Stimulated activated CD4-positive, alpha-beta T cell treated with anti-CD3 and anti-CD28 coated beads, Interleukin-1b, Interleukin-23, amount 100 ng/mL, for 48 hours (primary cell): Measurements from ENCODE around the gene PLEKHH3.

Experiments used
- DNase-seq: peaks from one replicate; pipeline ENCODE4 v3.0.0-alpha.2; 2020

The PLEKHH3 gene, protein sequence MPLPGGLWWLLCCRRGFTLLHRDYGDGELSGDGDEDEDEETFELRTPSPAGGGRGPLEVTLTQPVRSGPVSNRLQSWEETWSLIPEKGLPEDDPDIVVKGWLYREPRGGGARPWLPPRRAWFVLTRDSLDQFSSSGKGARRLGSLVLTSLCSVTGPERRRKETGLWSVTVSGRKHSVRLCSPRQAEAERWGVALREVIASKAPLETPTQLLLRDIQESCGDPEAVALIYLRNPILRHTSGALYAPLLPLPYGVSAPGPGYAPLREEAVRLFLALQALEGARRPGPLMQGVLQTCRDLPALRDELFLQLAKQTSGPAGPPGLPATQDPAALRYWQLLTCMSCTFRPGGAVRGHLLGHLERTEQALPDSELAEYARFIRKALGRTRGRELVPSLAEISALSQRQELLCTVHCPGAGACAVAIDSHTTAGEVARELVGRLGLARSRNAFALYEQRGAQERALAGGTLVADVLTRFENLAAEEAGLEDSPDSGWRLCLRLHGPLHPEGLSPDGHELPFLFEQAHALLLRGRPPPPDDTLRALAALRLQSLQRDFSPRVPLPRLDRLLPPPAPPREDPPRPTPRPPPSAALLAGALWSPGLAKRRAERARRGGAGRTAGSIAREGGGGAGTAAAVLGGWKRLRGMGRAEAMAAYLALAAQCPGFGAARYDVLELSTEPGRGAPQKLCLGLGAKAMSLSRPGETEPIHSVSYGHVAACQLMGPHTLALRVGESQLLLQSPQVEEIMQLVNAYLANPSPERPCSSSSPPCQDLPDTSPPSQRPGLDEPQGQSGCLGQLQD

GRCh38 chr17:42676424-42677011, at the start of gene PLEKHH3:
Gene PLEKHH3, minus strand, starts transcription at chr17:42676994. Its CDS starts 431 bp downstream, at chr17:42676563.
- no peak for DNase-seq

- no peak for DNase-seq
Observed at GRCh38 chr17:42725143-42725542, 48.3 kb upstream of the PLEKHH3 start.

DNA sequence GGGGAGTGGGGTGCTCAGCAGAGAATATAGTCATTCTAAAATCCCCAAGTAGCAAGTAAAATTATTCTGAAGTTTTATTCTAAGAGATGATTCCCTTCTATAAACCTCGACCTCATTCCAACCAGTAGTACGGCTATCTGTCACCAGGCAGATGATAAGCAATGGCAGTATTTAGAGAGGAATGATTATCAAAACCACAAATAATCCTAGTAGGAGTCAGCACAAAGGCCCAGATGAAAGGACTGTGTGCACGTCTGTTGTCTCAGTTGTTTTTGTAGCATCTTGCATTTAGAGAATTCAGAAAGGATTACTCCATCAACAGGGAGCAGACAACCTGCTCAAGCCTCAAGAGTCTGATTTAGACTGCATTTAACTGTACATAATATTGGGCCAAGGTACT, 46.8 kb upstream of the PLEKHH3 start:
- DNase-seq = no peak

DNA sequence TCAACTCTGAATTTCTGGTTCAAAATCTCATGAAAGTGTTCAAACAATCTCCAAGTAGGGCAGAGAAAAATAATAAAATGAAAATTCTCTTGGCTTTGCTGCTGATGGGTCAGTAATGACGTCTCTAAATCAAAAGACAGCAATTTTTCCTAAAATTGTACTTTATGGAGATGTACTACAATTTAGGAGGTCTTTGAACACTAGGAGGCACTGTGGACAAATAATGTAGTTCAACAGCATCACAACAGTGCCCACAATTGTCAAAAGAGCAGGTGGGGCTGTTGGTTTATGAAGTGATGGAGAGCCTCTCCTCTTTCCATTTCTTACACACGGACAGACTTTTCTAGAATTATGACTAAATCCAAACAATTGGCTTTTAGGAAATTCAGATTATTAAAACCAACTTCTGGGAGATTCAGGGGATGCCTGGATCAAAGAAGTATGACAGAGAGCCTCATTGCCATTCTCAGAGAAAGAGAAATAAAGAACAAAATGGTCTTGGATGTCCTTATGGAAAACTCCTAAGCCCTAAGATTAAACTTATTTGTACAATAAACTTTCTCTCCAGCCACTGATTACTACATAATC, 44.3 kb upstream of the PLEKHH3 start:
- no peak for DNase-seq

GRCh38 chr17:42709561-42709960, 32.8 kb upstream of the PLEKHH3 start:
- DNase-seq = no peak

DNA sequence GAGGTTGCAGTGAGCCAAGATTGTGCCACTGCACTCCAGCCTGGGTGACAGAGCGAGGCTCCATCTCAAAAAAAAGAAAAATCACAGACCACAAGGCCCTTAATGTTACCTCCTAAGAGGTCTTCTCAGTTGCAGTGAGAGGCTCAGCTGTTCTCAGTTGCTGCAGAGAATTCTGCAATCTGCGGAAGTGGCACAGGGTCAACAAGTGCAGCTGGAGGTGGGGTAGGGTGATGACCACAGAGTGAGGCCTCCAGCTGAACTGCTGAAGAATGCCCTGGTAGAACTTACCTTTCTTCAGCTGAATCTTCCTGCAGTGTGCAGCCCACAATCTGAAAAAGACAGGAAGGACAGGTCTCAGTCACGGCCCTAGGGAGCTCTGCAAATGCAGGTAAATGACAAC, 31.8 kb upstream of the PLEKHH3 start:
- no peak for DNase-seq

DNA sequence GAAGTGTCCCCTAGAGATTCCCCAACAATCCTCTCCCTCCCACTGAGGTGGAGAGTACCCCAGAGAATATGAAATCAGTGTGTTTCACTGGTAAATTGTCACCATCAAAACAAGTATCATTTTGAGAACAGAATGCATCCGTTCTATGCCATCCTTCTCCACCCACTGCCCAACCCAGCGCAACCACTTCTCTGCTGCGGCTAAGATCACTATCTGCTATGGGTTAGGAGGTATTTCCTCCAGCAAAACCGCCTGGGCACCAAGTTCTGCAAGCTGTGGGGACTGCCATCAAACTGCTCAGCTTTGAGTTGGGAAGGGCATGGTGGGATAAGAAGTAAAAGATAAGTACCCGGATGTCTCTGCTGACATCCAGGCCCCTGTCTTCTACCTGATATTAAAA, 29.9 kb upstream of the PLEKHH3 start:
- DNase-seq = peak; percentile 57

DNA sequence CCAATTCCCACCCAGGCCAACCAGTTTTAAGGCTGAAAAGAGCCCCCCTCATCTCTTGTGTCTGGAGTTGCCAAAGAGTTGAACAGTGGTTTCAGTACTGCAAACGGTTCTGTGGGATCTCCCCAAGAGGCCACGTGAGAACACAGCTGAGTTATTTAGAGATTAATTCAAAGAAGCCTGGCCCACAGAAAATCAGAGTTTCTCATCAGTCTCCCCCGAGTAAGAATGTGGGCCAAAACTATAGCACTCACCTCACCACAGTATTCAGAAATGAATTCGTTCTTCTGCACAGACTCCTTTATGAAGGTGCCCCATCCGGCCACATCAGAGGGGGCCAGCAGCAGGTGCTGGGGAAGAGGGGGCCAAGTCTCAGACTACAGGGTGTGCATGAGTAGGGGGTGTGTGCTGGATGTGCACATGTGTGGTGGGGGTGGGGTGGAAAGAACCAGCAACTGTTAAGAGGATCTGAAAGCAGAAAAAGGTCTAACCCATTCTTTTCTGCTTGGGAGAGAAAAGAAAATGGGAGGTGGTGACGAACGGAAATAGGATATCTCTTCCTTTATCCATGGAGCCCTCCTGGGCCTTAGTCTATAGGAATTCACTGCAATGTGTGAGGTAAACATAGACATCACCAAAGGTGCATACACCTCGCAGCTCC, 28.2 kb upstream of the PLEKHH3 start:
- DNase-seq = peak; percentile 66

GRCh38 chr17:42704490-42704836, 27.7 kb upstream of the PLEKHH3 start:
- no peak for DNase-seq

- no peak for DNase-seq
Observed at GRCh38 chr17:42702446-42702845, 25.7 kb upstream of the PLEKHH3 start.

- DNase-seq = no peak
Observed at GRCh38 chr17:42700586-42701289, 23.9 kb upstream of the PLEKHH3 start.

DNA sequence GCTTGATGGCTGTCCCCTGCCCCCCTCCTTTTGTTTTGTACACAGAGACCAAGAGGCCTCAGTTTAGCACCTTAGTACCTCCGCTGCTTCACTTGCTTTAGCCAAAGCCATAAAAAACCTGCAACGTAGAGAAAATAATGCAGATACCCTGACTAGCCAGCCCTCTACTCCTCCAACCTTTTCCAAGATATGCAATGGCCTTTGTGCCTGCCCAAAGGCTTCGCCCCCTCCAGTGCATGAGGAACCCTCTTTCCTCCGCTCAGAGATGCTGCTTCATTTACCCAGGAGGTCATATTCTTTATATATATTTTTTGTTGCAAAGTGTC, 22.6 kb upstream of the PLEKHH3 start:
- DNase-seq = no peak

GRCh38 chr17:42698736-42699414, 22.1 kb upstream of the PLEKHH3 start:
- DNase-seq = no peak

DNA sequence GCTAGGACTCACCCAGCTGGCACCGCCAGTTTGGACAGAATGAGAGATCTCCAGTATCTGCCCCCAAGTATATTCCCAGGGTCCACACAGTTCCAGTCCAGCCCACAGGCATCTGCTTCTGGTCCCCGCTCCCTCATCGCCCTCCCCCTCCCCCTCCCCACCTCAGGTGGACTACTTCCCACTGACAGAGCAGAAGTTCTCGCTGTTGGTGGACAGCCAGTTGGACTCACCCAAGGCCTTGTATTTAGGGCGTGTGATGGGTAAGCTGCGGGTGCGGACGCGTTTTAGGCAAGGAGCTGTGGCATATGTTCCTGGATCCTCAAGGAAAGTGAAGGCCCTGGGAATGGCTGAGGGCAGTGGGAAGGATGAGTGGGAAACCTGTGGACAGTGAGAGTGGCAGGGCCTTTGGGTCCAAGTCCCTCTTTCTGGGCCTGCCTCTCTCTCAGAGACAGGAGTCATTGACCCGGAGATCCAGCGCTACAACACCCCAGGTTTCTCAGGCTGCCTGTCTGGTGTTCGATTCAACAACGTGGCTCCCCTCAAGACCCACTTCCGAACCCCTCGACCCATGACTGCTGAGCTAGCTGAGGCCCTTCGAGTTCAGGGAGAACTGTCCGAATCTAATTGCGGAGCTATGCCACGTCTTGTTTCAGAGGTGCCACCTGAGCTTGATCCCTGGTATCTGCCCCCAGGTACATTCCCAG, 20.5 kb upstream of the PLEKHH3 start:
- no peak for DNase-seq

- no peak for DNase-seq
Observed at GRCh38 chr17:42695500-42695899, 18.7 kb upstream of the PLEKHH3 start.

- DNase-seq = no peak
Observed at GRCh38 chr17:42694524-42694923, 17.7 kb upstream of the PLEKHH3 start.

- no peak for DNase-seq
Observed at GRCh38 chr17:42692489-42692888, 15.7 kb upstream of the PLEKHH3 start.

DNA sequence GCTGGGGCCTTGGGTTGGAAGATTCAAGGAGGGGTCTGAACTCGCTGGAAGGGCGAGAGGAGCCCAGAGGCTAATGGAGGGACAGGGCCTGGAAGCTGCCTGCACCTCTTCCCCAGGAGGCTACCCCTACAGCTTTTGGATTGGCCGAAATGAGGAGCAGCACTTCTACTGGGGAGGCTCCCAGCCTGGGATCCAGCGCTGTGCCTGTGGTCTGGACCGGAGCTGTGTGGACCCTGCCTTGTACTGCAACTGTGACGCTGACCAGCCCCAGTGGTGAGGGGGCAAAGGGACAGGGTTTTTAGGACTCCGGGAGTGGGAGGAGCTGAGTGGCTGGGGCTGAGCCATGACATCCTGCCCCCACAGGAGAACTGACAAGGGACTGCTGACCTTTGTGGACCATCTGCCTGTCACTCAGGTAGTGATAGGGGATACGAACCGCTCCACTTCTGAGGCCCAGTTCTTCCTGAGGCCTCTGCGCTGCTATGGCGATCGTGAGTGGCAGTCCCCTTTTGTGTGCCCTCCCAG, 14.3 kb upstream of the PLEKHH3 start:
- no peak for DNase-seq

DNA sequence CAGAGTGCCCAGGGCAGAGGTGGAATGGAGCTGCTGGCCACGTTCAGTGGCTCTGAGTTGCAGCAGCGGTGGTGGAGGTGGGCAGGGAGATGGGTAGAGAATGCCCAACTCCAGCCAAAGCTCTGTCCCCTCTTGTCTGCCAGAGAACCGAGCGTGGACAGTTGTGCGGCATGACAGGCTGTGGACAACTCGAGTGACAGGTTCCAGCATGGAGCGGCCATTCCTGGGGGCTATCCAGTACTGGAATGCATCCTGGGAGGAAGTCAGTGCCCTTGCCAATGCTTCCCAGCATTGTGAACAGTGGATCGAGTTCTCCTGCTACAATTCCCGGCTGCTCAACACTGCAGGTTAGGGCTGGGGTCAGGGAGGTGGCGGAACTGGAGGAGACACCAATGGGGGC, 13.8 kb upstream of the PLEKHH3 start:
- no peak for DNase-seq

DNA sequence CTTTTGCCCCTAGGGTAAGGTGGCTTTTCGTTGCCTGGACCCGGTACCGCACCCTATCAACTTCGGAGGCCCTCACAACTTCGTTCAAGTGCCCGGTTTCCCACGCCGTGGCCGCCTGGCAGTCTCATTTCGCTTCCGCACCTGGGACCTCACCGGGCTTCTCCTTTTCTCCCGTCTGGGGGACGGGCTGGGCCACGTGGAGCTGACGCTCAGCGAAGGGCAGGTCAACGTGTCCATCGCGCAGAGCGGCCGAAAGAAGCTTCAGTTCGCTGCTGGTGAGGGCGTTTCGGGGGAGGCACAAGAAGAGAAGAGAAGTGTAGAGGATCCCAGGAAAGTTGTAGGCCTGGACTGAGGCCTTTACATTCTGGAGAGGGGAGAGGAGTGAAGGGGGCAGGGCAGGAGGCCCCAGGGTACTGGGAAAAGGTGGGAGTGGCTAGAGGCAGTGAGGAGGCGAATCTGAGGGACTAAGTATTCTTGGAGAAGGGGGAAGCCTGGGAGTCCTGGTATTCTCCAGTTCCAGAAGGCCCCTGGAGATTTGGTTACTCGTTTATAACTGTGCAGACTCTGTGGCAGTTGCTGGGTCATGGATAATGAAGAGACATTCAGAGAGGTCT, 11.0 kb upstream of the PLEKHH3 start:
- no peak for DNase-seq
